ENCODE measurements around the gene ENOX1. TPM values are rescaled to one million over a fixed set of nuclear protein-coding genes. Genes with fewer than 3 reads are reported as not detected.

Gene ENOX1
- total RNA-seq, 1 donor from 2014 or later = 11.5 TPM

GRCh38 chr13:43787518-43787891 lies 733 bp upstream of the ENOX1 start:
- Histone ChIP-seq H3K27ac (ENCODE audit: low read depth, low read length) (peak overlapping the region; percentile 56), H3K9me3 (ENCODE audit: control insufficient read depth in 3 of 3, low read length in 3 of 3) (no peaks in the 10 kb centered on the region), H3K27me3 (ENCODE audit: control insufficient read depth in 3 of 3, insufficient read depth in 3 of 3, low read length in 3 of 3) (peaks cover 0 to 8% (median 0%) of the 10 kb centered on the region in 3 donors), H3K4me1 (ENCODE audit: control insufficient read depth in 3 of 3, insufficient read depth in 3 of 3, low read length in 3 of 3) (peaks cover 12 to 17% (median 13%) of the 10 kb centered on the region in 3 donors), H3K36me3 (ENCODE audit: control insufficient read depth in 3 of 3, insufficient read depth in 3 of 3, low read length in 3 of 3) (no peaks in the 10 kb centered on the region), H3K4me3 (ENCODE audit: low read length in 3 of 3) (peak overlapping the region; percentile 61 to 81 (median 80)), H3K9ac (ENCODE audit: low read depth in 1 of 3, low read length in 3 of 3) (peak overlapping the region in 2 of 3 donors; percentile 66 to 73)

DNA sequence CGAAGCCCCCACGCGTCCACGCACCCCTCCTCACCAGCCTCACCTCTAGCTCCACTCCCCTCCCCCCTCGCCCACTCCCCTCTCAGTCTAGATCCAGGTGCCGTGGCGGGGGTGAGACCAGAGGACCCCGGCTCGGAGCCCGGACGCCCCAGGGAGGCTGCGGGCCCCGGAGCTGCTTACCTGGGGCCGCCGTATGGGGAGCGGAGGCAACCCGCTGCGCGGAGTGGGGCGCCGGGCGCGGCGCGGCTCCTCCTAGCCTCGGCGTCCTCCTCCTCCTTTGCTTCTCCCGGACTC lies 353 bp downstream of the ENOX1 start:
- peak overlapping the region in 2 of 3 donors; percentile 66 to 73 for H3K9ac ChIP-seq (ENCODE audit: low read depth in 1 of 3, low read length in 3 of 3)
- H3K27ac ChIP-seq (ENCODE audit: low read depth, low read length) = peak overlapping the region; percentile 56
- no peaks in the 10 kb centered on the region for H3K36me3 ChIP-seq (ENCODE audit: control insufficient read depth in 3 of 3, insufficient read depth in 3 of 3, low read length in 3 of 3)
- H3K9me3 ChIP-seq (ENCODE audit: control insufficient read depth in 3 of 3, low read length in 3 of 3) = no peaks in the 10 kb centered on the region
- peak overlapping the region; percentile 77 to 81 (median 80) for H3K4me3 ChIP-seq (ENCODE audit: low read length in 3 of 3)
- peaks cover 12 to 17% (median 13%) of the 10 kb centered on the region in 3 donors for H3K4me1 ChIP-seq (ENCODE audit: control insufficient read depth in 3 of 3, insufficient read depth in 3 of 3, low read length in 3 of 3)
- H3K27me3 ChIP-seq (ENCODE audit: control insufficient read depth in 3 of 3, insufficient read depth in 3 of 3, low read length in 3 of 3) = peaks cover 0 to 8% (median 0%) of the 10 kb centered on the region in 3 donors

- peak overlapping the region; percentile 56 for H3K27ac ChIP-seq (ENCODE audit: low read depth, low read length)
- H3K9me3 ChIP-seq (ENCODE audit: control insufficient read depth in 3 of 3, low read length in 3 of 3) = no peaks in the 10 kb centered on the region
- peak overlapping the region; percentile 57 to 73 (median 66) for H3K9ac ChIP-seq (ENCODE audit: low read depth in 1 of 3, low read length in 3 of 3)
- no peaks in the 10 kb centered on the region for H3K36me3 ChIP-seq (ENCODE audit: control insufficient read depth in 3 of 3, insufficient read depth in 3 of 3, low read length in 3 of 3)
- peaks cover 0 to 8% (median 0%) of the 10 kb centered on the region in 3 donors for H3K27me3 ChIP-seq (ENCODE audit: control insufficient read depth in 3 of 3, insufficient read depth in 3 of 3, low read length in 3 of 3)
- H3K4me3 ChIP-seq (ENCODE audit: low read length in 3 of 3) = peak overlapping the region; percentile 77 to 81 (median 80)
- peaks cover 12 to 17% (median 13%) of the 10 kb centered on the region in 3 donors for H3K4me1 ChIP-seq (ENCODE audit: control insufficient read depth in 3 of 3, insufficient read depth in 3 of 3, low read length in 3 of 3)
Observed at GRCh38 chr13:43785650-43786471, 911 bp downstream of the ENOX1 start.

DNA sequence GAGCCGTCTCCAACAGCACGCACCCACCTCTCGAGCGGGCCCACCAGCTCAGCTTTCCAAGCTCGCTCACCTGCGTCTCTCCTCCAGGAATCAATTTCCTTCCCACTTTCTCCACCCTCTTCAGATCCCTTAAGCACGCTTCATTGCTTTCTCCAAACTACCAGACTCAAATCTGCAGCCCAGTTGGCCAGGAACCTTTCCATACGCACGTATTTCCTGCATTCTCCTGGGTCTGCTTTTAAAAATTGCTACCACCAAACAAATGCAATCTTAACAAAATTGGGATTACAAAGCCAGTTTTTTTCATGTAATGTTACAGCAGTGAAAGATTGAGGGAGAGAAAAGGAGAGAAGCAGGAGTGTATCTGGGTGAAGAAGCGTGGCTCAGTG lies 1.5 kb downstream of the ENOX1 start:
- peak overlapping the region; percentile 2 for H3K27ac ChIP-seq (ENCODE audit: low read depth, low read length)
- H3K36me3 ChIP-seq (ENCODE audit: control insufficient read depth in 3 of 3, insufficient read depth in 3 of 3, low read length in 3 of 3) = no peaks in the 10 kb centered on the region
- H3K4me3 ChIP-seq (ENCODE audit: low read length in 3 of 3) = peak overlapping the region; percentile 38 to 81 (median 80)
- H3K27me3 ChIP-seq (ENCODE audit: control insufficient read depth in 3 of 3, insufficient read depth in 3 of 3, low read length in 3 of 3) = peaks cover 0 to 8% (median 0%) of the 10 kb centered on the region in 3 donors
- H3K9ac ChIP-seq (ENCODE audit: low read depth in 1 of 3, low read length in 3 of 3) = peak overlapping the region in 1 of 3 donors; percentile 50
- H3K4me1 ChIP-seq (ENCODE audit: control insufficient read depth in 3 of 3, insufficient read depth in 3 of 3, low read length in 3 of 3) = peaks cover 12 to 17% (median 13%) of the 10 kb centered on the region in 3 donors
- H3K9me3 ChIP-seq (ENCODE audit: control insufficient read depth in 3 of 3, low read length in 3 of 3) = no peaks in the 10 kb centered on the region

DNA sequence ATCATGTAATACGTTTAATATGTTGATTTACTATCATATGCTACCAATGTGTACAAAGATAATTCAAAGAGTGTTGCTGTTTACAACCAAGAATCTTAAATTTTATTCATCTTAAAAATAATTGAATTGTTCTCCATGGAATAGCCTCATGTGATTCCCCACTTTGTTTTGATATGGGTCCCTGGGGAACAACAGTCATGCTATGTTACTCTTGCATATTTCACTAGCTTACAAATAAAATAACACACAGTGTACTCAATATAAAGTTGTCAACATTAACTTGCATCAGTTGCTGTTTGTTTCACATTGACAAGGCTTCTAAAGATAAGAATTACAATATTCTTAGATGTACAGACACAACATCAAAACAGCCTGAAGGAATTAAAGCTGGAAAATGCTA lies 2.3 kb downstream of the ENOX1 start:
- Histone ChIP-seq H3K4me1 (ENCODE audit: control insufficient read depth in 3 of 3, insufficient read depth in 3 of 3, low read length in 3 of 3) (peaks cover 12 to 17% (median 13%) of the 10 kb centered on the region in 3 donors), H3K27me3 (ENCODE audit: control insufficient read depth in 3 of 3, insufficient read depth in 3 of 3, low read length in 3 of 3) (peaks cover 0 to 8% (median 0%) of the 10 kb centered on the region in 3 donors), H3K36me3 (ENCODE audit: control insufficient read depth in 3 of 3, insufficient read depth in 3 of 3, low read length in 3 of 3) (no peaks in the 10 kb centered on the region), H3K9me3 (ENCODE audit: control insufficient read depth in 3 of 3, low read length in 3 of 3) (no peaks in the 10 kb centered on the region), H3K4me3 (ENCODE audit: low read length in 3 of 3) (no peak overlapping the region), H3K27ac (ENCODE audit: low read depth, low read length) (no peak overlapping the region), H3K9ac (ENCODE audit: low read depth in 1 of 3, low read length in 3 of 3) (no peak overlapping the region)

DNA sequence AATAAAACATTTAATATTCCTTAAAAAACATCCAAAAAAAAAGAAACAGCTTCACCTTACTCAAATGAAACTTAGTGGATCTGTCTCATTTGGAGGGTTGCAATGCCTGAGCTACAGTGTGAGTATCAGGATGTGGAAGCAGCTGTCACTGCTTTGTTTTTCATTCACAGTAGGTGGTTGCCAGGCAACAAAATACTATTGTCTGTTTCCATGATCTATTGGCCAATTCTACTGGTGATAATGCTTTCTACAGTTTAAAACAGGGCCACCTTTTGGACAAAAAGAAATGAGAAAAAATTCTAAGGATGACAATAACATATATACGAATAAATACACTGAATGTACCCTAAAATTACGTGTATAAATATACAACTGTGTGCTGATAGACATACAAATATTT lies 3.0 kb downstream of the ENOX1 start:
- H3K9me3 ChIP-seq (ENCODE audit: control insufficient read depth in 3 of 3, low read length in 3 of 3) = no peaks in the 10 kb centered on the region
- H3K27ac ChIP-seq (ENCODE audit: low read depth, low read length) = no peak overlapping the region
- H3K36me3 ChIP-seq (ENCODE audit: control insufficient read depth in 3 of 3, insufficient read depth in 3 of 3, low read length in 3 of 3) = no peaks in the 10 kb centered on the region
- H3K27me3 ChIP-seq (ENCODE audit: control insufficient read depth in 3 of 3, insufficient read depth in 3 of 3, low read length in 3 of 3) = peaks cover 0 to 8% (median 0%) of the 10 kb centered on the region in 3 donors
- peaks cover 12 to 17% (median 13%) of the 10 kb centered on the region in 3 donors for H3K4me1 ChIP-seq (ENCODE audit: control insufficient read depth in 3 of 3, insufficient read depth in 3 of 3, low read length in 3 of 3)
- no peak overlapping the region for H3K9ac ChIP-seq (ENCODE audit: low read depth in 1 of 3, low read length in 3 of 3)
- H3K4me3 ChIP-seq (ENCODE audit: low read length in 3 of 3) = no peak overlapping the region

DNA sequence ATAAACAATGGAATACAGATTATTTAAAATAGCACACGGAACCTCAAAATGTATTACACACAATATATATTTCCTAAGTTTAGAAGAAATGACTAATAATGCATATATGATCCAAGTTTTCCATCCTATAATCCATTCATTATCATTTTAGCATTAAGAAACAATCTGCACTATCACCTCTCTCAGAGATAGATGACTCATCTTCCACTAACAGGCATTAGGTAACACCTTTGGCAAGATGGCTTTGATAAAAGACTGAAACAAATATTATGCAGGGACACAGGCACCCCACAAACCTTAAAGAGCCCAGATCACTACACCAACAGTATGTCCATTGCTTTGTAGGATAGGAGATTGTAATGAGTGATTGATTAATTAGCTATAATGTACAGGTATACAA lies 4.1 kb downstream of the ENOX1 start:
- Histone ChIP-seq H3K9me3 (ENCODE audit: control insufficient read depth in 3 of 3, low read length in 3 of 3) (no peaks in the 10 kb centered on the region), H3K36me3 (ENCODE audit: control insufficient read depth in 3 of 3, insufficient read depth in 3 of 3, low read length in 3 of 3) (no peaks in the 10 kb centered on the region), H3K27me3 (ENCODE audit: control insufficient read depth in 3 of 3, insufficient read depth in 3 of 3, low read length in 3 of 3) (peaks cover 0 to 8% (median 0%) of the 10 kb centered on the region in 3 donors), H3K9ac (ENCODE audit: low read depth in 1 of 3, low read length in 3 of 3) (no peak overlapping the region), H3K4me3 (ENCODE audit: low read length in 3 of 3) (no peak overlapping the region), H3K4me1 (ENCODE audit: control insufficient read depth in 3 of 3, insufficient read depth in 3 of 3, low read length in 3 of 3) (peaks cover 10 to 17% (median 13%) of the 10 kb centered on the region in 3 donors), H3K27ac (ENCODE audit: low read depth, low read length) (no peak overlapping the region)

DNA sequence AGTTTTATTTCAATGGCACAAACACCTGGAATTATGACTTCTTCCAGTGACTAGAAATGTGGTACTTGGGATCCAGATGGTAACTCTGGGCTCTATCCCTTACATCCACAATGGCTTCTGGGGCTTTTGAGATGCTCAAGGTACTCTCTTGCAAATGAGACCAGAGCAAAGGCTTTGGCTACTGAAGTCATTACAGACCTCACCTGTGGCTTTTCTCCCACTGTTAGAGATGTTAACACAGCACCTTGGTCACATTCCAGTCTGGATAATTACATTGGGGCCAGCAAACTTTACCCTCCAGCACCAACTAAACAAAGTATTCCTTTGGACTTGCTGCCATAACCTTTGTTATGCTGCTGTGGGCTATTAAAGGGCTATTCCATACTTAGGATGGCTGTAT lies 6.1 kb downstream of the ENOX1 start:
- no peaks in the 10 kb centered on the region for H3K27me3 ChIP-seq (ENCODE audit: control insufficient read depth in 3 of 3, insufficient read depth in 3 of 3, low read length in 3 of 3)
- no peak overlapping the region for H3K9ac ChIP-seq (ENCODE audit: low read depth in 1 of 3, low read length in 3 of 3)
- no peaks in the 10 kb centered on the region for H3K9me3 ChIP-seq (ENCODE audit: control insufficient read depth in 3 of 3, low read length in 3 of 3)

DNA sequence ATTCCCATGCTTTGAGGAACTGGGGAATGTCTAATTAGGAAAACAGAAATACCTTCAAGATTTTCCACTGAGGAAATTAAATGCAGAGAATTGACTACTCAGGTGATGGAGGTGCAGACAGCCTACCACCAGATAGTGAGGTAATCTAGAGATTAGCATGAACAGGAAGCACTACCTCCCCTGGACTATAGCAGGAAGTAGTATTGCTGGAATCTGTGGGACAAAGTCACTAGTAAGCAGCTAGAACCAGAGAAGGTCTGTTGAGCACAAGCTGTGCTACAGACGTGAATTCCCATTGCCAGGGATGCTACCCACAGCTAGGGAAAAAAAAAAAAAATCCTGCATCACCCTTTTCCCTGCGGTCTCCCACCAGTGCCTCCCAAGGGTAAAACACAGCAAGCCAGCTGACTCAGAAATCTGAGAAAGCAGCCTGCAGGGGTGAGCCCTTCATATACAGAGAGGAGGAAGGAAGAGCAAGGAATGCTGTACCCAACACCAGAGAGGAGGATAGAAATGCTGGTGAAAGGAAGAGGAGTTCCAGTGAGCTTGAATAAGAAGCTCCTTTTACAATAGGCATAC lies 10.2 kb downstream of the ENOX1 start:
- Histone ChIP-seq H3K9me3 (ENCODE audit: control insufficient read depth in 3 of 3, low read length in 3 of 3) (no peaks in the 10 kb centered on the region), H3K4me1 (ENCODE audit: control insufficient read depth in 3 of 3, insufficient read depth in 3 of 3, low read length in 3 of 3) (no peaks in the 10 kb centered on the region), H3K27me3 (ENCODE audit: control insufficient read depth in 3 of 3, insufficient read depth in 3 of 3, low read length in 3 of 3) (no peaks in the 10 kb centered on the region), H3K9ac (ENCODE audit: low read depth in 1 of 3, low read length in 3 of 3) (no peak overlapping the region), H3K4me3 (ENCODE audit: low read length in 3 of 3) (no peak overlapping the region), H3K36me3 (ENCODE audit: control insufficient read depth in 3 of 3, insufficient read depth in 3 of 3, low read length in 3 of 3) (no peaks in the 10 kb centered on the region), H3K27ac (ENCODE audit: low read depth, low read length) (no peak overlapping the region)

More for the DNA sequence above, 6.1 kb downstream of the ENOX1 start:
- Histone ChIP-seq H3K27ac (ENCODE audit: low read depth, low read length) (no peak overlapping the region), H3K4me3 (ENCODE audit: low read length in 3 of 3) (no peak overlapping the region), H3K36me3 (ENCODE audit: control insufficient read depth in 3 of 3, insufficient read depth in 3 of 3, low read length in 3 of 3) (no peaks in the 10 kb centered on the region), H3K4me1 (ENCODE audit: control insufficient read depth in 3 of 3, insufficient read depth in 3 of 3, low read length in 3 of 3) (peaks cover 4 to 6% (median 6%) of the 10 kb centered on the region in 3 donors)

DNA sequence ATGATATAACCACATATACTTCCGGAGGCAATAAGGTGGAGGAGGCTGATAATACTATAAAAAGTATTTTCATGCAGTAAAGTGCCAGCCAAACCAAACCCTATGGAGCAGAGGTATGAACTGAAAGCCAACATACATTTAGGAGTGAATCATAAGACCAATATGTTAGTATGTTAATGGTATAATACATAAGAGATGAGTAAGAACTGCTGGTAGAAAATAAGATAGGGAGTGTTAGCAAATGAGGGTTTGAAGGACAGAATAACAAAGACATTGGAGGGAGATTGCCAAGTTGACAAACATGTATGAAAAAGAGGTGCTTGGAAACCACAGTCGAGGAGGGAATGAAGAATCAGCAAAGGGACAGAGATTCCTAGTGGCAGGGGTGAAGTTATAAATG lies 10.8 kb downstream of the ENOX1 start:
- Histone ChIP-seq H3K9me3 (ENCODE audit: control insufficient read depth in 3 of 3, low read length in 3 of 3) (no peaks in the 10 kb centered on the region), H3K9ac (ENCODE audit: low read depth in 1 of 3, low read length in 3 of 3) (no peak overlapping the region), H3K27ac (ENCODE audit: low read depth, low read length) (no peak overlapping the region), H3K36me3 (ENCODE audit: control insufficient read depth in 3 of 3, insufficient read depth in 3 of 3, low read length in 3 of 3) (no peaks in the 10 kb centered on the region), H3K27me3 (ENCODE audit: control insufficient read depth in 3 of 3, insufficient read depth in 3 of 3, low read length in 3 of 3) (no peaks in the 10 kb centered on the region), H3K4me3 (ENCODE audit: low read length in 3 of 3) (no peak overlapping the region), H3K4me1 (ENCODE audit: control insufficient read depth in 3 of 3, insufficient read depth in 3 of 3, low read length in 3 of 3) (no peaks in the 10 kb centered on the region)
